CD14-positive monocyte (primary cell): Measurements from ENCODE around the gene MYO1D. TPM values are rescaled to one million over a fixed set of nuclear protein-coding genes. Genes with fewer than 3 reads are reported as not detected.
"Not testable (repeated sequence)": the region's sequence is repeated elsewhere in the genome, so short reads cannot be mapped to it uniquely, and the experiment has no call there.

Experiments used
- DNase-seq, 3 donors: peaks; one replicate each; pipeline ENCODE4 v3.0.0-alpha.2; 2011 to 2022
- H2AFZ ChIP-seq: 2 replicates; pipeline ENCODE4 v1.6.0; 2012; ENCODE audit warnings: mild to moderate bottlenecking, low read depth, low read length, inconsistent platforms; ENCODE audit not compliant: insufficient read depth, poor library complexity, severe bottlenecking
- H3K27ac ChIP-seq, 2 donors: 1 replicate in 1 of 2; 2 replicates in 1 of 2; pipeline ENCODE4 v1.5.1; 2012 to 2013; ENCODE audit warnings: low read length in 2 of 2, control low read depth in 1 of 2, inconsistent platforms in 1 of 2, low read depth in 1 of 2, mild to moderate bottlenecking in 1 of 2
- H3K27me3 ChIP-seq, 2 donors: one replicate each; pipeline versions ENCODE4 v1.6.0 to v1.6.1; 2011 to 2013; ENCODE audit warnings: low read length in 2 of 2; ENCODE audit not compliant: control insufficient read depth in 2 of 2, insufficient read depth in 2 of 2
- H3K36me3 ChIP-seq, 2 donors: replicated peaks in 1 of 2; 1 replicate in 1 of 2; 2 replicates in 1 of 2; pipeline versions ENCODE4 v1.5.1 to v1.6.1; 2012 to 2013; ENCODE audit warnings: low read length in 2 of 2, control low read depth in 1 of 2, inconsistent platforms in 1 of 2, mild to moderate bottlenecking in 1 of 2; ENCODE audit not compliant: insufficient read depth in 2 of 2, control insufficient read depth in 1 of 2
- H3K4me1 ChIP-seq, 2 donors: 1 replicate in 1 of 2; 2 replicates in 1 of 2; pipeline versions ENCODE4 v1.5.1 to v1.6.1; 2012 to 2013; ENCODE audit warnings: low read length in 2 of 2, control low read depth in 1 of 2, inconsistent platforms in 1 of 2, mild to moderate bottlenecking in 1 of 2, moderate library complexity in 1 of 2; ENCODE audit not compliant: insufficient read depth in 2 of 2, control insufficient read depth in 1 of 2
- H3K4me2 ChIP-seq: replicated peaks from 2 replicates; pipeline ENCODE3; 2012; ENCODE audit warnings: low read length, moderate library complexity, mild to moderate bottlenecking; ENCODE audit not compliant: poor library complexity, severe bottlenecking; ENCODE audit errors: extremely low read depth
- H3K4me3 ChIP-seq, 3 experiments: fragments of 200-600 bp in 1 of 3; sonication (generic) in 1 of 3; replicated peaks in 1 of 3; 1 replicate in 2 of 3; 2 replicates in 1 of 3; pipeline ENCODE4 v1.5.1; 2011 to 2013; ENCODE audit warnings: low read length in 3 of 3, mild to moderate bottlenecking in 3 of 3, control low read depth in 2 of 3, low read depth in 2 of 3, inconsistent platforms in 1 of 3, moderate library complexity in 1 of 3
- H3K79me2 ChIP-seq: 2 replicates; pipeline ENCODE4 v1.6.0; 2012; ENCODE audit warnings: mild to moderate bottlenecking, control low read depth, inconsistent platforms, low read length, moderate library complexity; ENCODE audit not compliant: insufficient read depth
- H3K9ac ChIP-seq: 2 replicates; pipeline ENCODE4 v1.6.0; 2017; ENCODE audit warnings: low read length, mild to moderate bottlenecking; ENCODE audit not compliant: insufficient read depth, poor library complexity, severe bottlenecking
- H3K9me3 ChIP-seq, 2 donors: replicated peaks in 1 of 2; 1 replicate in 1 of 2; 2 replicates in 1 of 2; pipeline versions ENCODE4 v1.5.1 to v1.6.1; 2012 to 2013; ENCODE audit warnings: low read length in 2 of 2, control low read depth in 1 of 2; ENCODE audit not compliant: control insufficient read depth in 1 of 2, insufficient read depth in 1 of 2
- H4K20me1 ChIP-seq: 2 replicates; pipeline ENCODE4 v1.6.0; 2012; ENCODE audit warnings: mild to moderate bottlenecking, low read length, control low read depth, moderate library complexity; ENCODE audit not compliant: insufficient read depth
- H3K27ac Mint-ChIP-seq, 7 donors: one replicate each; pipeline ENCODE4 v1.8.0; 2020; ENCODE audit warnings: mild to moderate bottlenecking in 7 of 7, mixed read lengths in 7 of 7, moderate library complexity in 6 of 7, inconsistent platforms in 2 of 7
- H3K27me3 Mint-ChIP-seq, 3 donors: one replicate each; pipeline ENCODE4 v1.8.0; 2021 to 2022; ENCODE audit warnings: low read depth in 3 of 3, mild to moderate bottlenecking in 3 of 3, mixed read lengths in 3 of 3, moderate library complexity in 3 of 3, inconsistent platforms in 1 of 3
- H3K36me3 Mint-ChIP-seq, 2 donors: one replicate each; pipeline ENCODE4 v1.8.0; 2020; ENCODE audit warnings: mixed read lengths in 2 of 2, inconsistent platforms in 1 of 2, mild to moderate bottlenecking in 1 of 2
- H3K4me1 Mint-ChIP-seq: one replicate; pipeline ENCODE4 v1.8.0; 2020; ENCODE audit warnings: mild to moderate bottlenecking, mixed read lengths
- H3K4me3 Mint-ChIP-seq, 2 donors: one replicate each; pipeline ENCODE4 v1.8.0; 2020; ENCODE audit warnings: mild to moderate bottlenecking in 2 of 2, mixed read lengths in 2 of 2, moderate library complexity in 1 of 2
- H3K9me3 Mint-ChIP-seq, 7 donors: one replicate each; pipeline ENCODE4 v1.8.0; 2020 to 2022; ENCODE audit warnings: mixed read lengths in 7 of 7, mild to moderate bottlenecking in 6 of 7, moderate library complexity in 6 of 7, inconsistent platforms in 2 of 7
- WGBS: methylation state at CpG from one replicate; pipeline ENCODE4 v1.1.5; 2013; ENCODE audit warnings: missing lambda C conversion rate; ENCODE audit not compliant: insufficient coverage; 5-methylcytosine and 5-hydroxymethylcytosine counted together
- intact Hi-C, 2 donors: fragments of 100-400 bp; cut with micrococcal nuclease; formaldehyde crosslinking; loops; one replicate each; pipeline versions ENCODE4 v1.15.0 to v1.15.1; 2023
- polyA plus RNA-seq, 3 donors: library from polyadenylated mRNA; depleted of rRNA in 1 of 3; unstranded in 2 of 3; stranded (reverse) in 1 of 3; fragments of 300-500 nt in 2 of 3; fragments of >200 nt in 1 of 3; fragmentation: Illumina TruSeq in 2 of 3; gene quantifications; 1 replicate in 2 of 3; 2 replicates in 1 of 3; pipeline ENCODE4 v1.2.3, GENCODE V29; 2012 to 2021
- TF ChIP-seq, protein P1 (sequence below): fragments of 200-600 bp; IDR thresholded peaks from one replicate; pipeline ENCODE4 v1.8.0; 2022; ENCODE audit warnings: antibody characterized with exemption, mild to moderate bottlenecking

The MYO1D gene
- polyA plus RNA-seq, 3 donors = 0.22 to 0.39 (median 0.26) TPM

DNA sequence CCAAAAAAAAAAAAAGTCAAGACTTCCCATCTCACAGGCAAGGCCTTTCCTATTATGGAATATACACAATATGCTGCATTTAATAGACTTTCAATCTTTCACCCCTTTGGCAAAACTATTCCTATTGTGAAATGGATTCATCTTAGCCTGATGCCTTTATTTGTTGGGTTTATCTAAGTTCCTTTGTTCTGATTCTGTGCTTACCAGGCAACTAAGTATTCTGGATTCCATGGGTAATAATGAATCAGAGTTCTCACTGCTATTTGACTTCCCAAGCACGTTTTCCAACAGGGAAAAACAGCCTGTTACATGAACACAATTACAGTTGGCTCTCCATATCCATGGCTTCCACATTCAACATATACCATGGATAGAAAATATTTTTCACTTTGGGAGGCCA, 135.5 kb downstream of the MYO1D start:
- intact Hi-C loops = no loop called here
- H3K79me2 ChIP-seq = no peaks in the 10 kb centered on the region
- no peak overlapping the region for H3K4me3 ChIP-seq
- no peaks in the 10 kb centered on the region for H3K27me3 Mint-ChIP-seq
- no peak overlapping the region for H3K9ac ChIP-seq
- H3K9me3 Mint-ChIP-seq = peaks cover 0 to 4% (median 0%) of the 10 kb centered on the region in 7 donors
- no peak overlapping the region for H2AFZ ChIP-seq
- H3K27ac ChIP-seq = no peak overlapping the region
- H3K27me3 ChIP-seq = no peaks in the 10 kb centered on the region
- H3K9me3 ChIP-seq = no peaks in the 10 kb centered on the region
- peaks cover 32% of the 10 kb centered on the region for H3K4me1 Mint-ChIP-seq
- no peak for DNase-seq
- H4K20me1 ChIP-seq = no peaks in the 10 kb centered on the region
- no peak overlapping the region for H3K4me2 ChIP-seq
- peaks cover 26 to 33% of the 10 kb centered on the region in 2 donors for H3K4me1 ChIP-seq
- H3K36me3 ChIP-seq = no peaks in the 10 kb centered on the region
- H3K36me3 Mint-ChIP-seq = no peaks in the 10 kb centered on the region
- no peak overlapping the region for H3K4me3 Mint-ChIP-seq
- no peak overlapping the region for H3K27ac Mint-ChIP-seq
- TF ChIP-seq, protein P1, sequence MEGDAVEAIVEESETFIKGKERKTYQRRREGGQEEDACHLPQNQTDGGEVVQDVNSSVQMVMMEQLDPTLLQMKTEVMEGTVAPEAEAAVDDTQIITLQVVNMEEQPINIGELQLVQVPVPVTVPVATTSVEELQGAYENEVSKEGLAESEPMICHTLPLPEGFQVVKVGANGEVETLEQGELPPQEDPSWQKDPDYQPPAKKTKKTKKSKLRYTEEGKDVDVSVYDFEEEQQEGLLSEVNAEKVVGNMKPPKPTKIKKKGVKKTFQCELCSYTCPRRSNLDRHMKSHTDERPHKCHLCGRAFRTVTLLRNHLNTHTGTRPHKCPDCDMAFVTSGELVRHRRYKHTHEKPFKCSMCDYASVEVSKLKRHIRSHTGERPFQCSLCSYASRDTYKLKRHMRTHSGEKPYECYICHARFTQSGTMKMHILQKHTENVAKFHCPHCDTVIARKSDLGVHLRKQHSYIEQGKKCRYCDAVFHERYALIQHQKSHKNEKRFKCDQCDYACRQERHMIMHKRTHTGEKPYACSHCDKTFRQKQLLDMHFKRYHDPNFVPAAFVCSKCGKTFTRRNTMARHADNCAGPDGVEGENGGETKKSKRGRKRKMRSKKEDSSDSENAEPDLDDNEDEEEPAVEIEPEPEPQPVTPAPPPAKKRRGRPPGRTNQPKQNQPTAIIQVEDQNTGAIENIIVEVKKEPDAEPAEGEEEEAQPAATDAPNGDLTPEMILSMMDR = no peak
- 100% methylated on average over 1 of the region's 1 CpG for WGBS

DNA sequence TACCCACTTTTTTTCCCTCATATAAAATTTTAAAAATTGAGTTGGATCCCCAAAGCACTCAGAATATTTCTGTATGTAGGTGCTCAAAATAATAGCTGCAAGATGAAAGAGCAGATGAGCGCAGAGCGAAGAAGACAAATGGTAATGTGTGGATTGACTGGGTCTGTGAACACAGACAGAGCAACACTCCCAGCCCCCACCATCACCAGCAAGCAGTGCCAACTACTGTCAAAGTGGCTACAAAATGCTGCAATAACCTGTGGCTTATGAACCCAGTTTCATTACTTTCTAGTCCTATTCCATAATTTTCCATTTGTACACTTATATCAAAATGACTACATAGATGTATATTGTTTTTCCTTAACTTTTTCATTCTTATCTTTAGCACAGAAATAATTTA, 137.2 kb downstream of the MYO1D start:
- intact Hi-C loops = no loop called here
- H3K36me3 Mint-ChIP-seq = no peaks in the 10 kb centered on the region
- Histone ChIP-seq H3K4me1 (peaks cover 22 to 24% of the 10 kb centered on the region in 2 donors), H3K4me2 (no peak overlapping the region), H3K9ac (no peak overlapping the region), H3K9me3 (no peaks in the 10 kb centered on the region), H2AFZ (no peak overlapping the region), H3K79me2 (no peaks in the 10 kb centered on the region), H3K27ac (no peak overlapping the region), H3K36me3 (no peaks in the 10 kb centered on the region), H4K20me1 (no peaks in the 10 kb centered on the region), H3K4me3 (no peak overlapping the region), H3K27me3 (no peaks in the 10 kb centered on the region)
- no peaks in the 10 kb centered on the region for H3K27me3 Mint-ChIP-seq
- H3K4me3 Mint-ChIP-seq = no peak overlapping the region
- WGBS = no CpG with 5 or more reads among the region's 2 CpGs
- DNase-seq = no peak
- peaks cover 23% of the 10 kb centered on the region for H3K4me1 Mint-ChIP-seq
- H3K27ac Mint-ChIP-seq = no peak overlapping the region
- H3K9me3 Mint-ChIP-seq = peaks cover 0 to 5% (median 0%) of the 10 kb centered on the region in 7 donors
- TF ChIP-seq, protein P1 = no peak

DNA sequence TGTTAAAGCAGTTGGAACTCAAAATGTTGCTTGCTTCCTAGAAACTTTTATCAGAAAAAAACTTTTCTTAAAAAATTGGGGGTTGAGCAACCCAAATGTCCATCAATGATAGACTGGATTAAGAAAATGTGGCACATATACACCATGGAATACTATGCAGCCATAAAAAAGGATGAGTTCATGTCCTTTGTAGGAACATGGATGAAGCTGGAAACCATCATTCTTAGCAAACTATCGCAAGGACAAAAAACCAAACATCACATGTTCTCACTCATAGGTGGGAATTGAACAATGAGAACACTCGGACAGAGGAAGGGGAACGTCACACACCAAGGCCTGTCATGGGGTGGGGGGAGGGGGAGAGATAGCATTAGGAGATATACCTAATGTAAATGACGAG, 137.8 kb downstream of the MYO1D start:
- intact Hi-C loops, H3K4me3 ChIP-seq, H3K4me3 Mint-ChIP-seq, H3K27ac ChIP-seq, H3K27me3 Mint-ChIP-seq, H4K20me1 ChIP-seq, H3K9me3 Mint-ChIP-seq, H3K36me3 Mint-ChIP-seq, DNase-seq, H3K9me3 ChIP-seq, H3K79me2 ChIP-seq, H3K36me3 ChIP-seq, H3K27me3 ChIP-seq, H3K4me2 ChIP-seq, H3K9ac ChIP-seq, H2AFZ ChIP-seq, H3K27ac Mint-ChIP-seq: not testable (repeated sequence)
- no CpG with 5 or more reads among the region's 4 CpGs for WGBS
- peaks cover 22% of the 10 kb centered on the region for H3K4me1 Mint-ChIP-seq
- peaks cover 21 to 22% of the 10 kb centered on the region in 2 donors for H3K4me1 ChIP-seq
